RWPE1 (cell line): ENCODE data around the gene TST.
A peak's percentile ranks its signal among the peaks of the same experiment; 100 is the strongest.

Experiments
- CTCF ChIA-PET: fragments of 350-600 bp; sonication (Branson Sonifier 250); formaldehyde crosslinking; extraction: SDS; loops from one replicate; lab custom pipeline; 2021; lab: Yijun Ruan, JAX
- POLR2A ChIA-PET: fragments of 400-600 bp; formaldehyde crosslinking; extraction: SDS; loops from one replicate; lab custom pipeline; 2020; ENCODE audit warnings: antibody characterized with exemption; ENCODE audit not compliant: low non-redundant PET; lab: Yijun Ruan, JAX
- DNase-seq: peaks from one replicate; pipeline ENCODE4 v3.0.0; 2012; ENCODE audit warnings: low spot score
- H3K27ac ChIP-seq: fragments of 450-650 bp; 2 replicates; pipeline ENCODE4 v1.5.1; 2017
- CTCF ChIP-seq: fragments of 450-650 bp; conservative IDR thresholded peaks from 2 replicates; pipeline ENCODE4 v1.5.1; 2017; ENCODE audit warnings: low read depth, mild to moderate bottlenecking

TST gene

GRCh38 chr22:37054056-37054395, 34.8 kb upstream of the TST start:
- TF ChIP-seq CTCF = no peak
- DNase-seq = no peak
- 0 out of 2 replicates have a peak overlapping the region, but pooled peaks have one; percentile 26 for H3K27ac ChIP-seq
- CTCF ChIA-PET = interaction anchor here (0.6 kb wide), 1 partner anchor 327 kb away, joined by 3 read pairs; no protein-coding TSS in a partner anchor
- POLR2A ChIA-PET = interaction anchor here (1.1 kb wide), 1 partner anchor 99 kb away, joined by 4 read pairs; no protein-coding TSS in a partner anchor

- no peak for DNase-seq
- H3K27ac ChIP-seq = peak overlapping the region; percentile 26
- TF ChIP-seq CTCF = no peak
- CTCF ChIA-PET = interaction anchor here (0.6 kb wide), 1 partner anchor 328 kb away, joined by 3 read pairs; no protein-coding TSS in a partner anchor
- POLR2A ChIA-PET = interaction anchor here (1.1 kb wide), 1 partner anchor 99 kb away, joined by 4 read pairs; no protein-coding TSS in a partner anchor
Observed at GRCh38 chr22:37053310-37054055, 34.2 kb upstream of the TST start.

GRCh38 chr22:37052386-37053309, 33.4 kb upstream of the TST start:
- DNase-seq = no peak
- ChIA-PET CTCF (interaction anchor here (1.2 kb wide), 1 partner anchor 20 kb away, joined by 3 read pairs; no protein-coding TSS in a partner anchor), POLR2A (interaction anchor here (1.1 kb wide), 1 partner anchor 100 kb away, joined by 4 read pairs; no protein-coding TSS in a partner anchor)
- no peak for TF ChIP-seq CTCF
- H3K27ac ChIP-seq = peak overlapping the region; percentile 26

GRCh38 chr22:37051391-37052385, 32.4 kb upstream of the TST start, which contains the start of gene KCTD17:
TSS of gene KCTD17 (plus strand) at chr22:37051742. CDS start at chr22:37051761, 19 bp downstream.
- H3K27ac ChIP-seq = peak within 1 kb of the TSS; percentile 47
- 0 out of 2 replicates have a peak, but pooled peaks have one; percentile 15 for TF ChIP-seq CTCF
- ChIA-PET CTCF (interaction anchor here (0.7 to 1.2 kb wide), 2 partner anchors 19 to 74 kb away, joined by 3 to 4 read pairs; no protein-coding TSS in a partner anchor), POLR2A (no interaction called here)
- peak; percentile 63 for DNase-seq

DNA sequence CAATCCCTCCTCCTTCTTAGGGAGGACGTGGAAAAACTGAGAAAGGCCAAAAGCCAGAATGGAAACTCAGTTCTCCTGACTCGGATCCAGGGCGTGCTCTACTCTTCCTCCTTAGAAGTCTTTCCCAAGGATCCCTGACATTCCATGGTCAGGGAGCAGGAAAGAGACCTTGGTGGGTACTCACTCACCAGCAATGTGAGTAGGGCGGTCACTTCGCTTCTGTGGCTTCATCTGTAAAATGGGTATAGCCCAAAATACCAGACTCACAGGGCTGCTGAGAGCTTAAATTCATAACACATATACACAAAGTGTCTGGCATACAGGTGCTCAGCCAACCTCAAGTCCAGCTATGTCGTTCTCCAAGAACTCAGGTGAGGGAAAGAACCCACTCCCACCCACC, 31.7 kb upstream of the TST start:
- H3K27ac ChIP-seq = peak overlapping the region; percentile 47; the same call in 1 of the 2 replicates
- no peak for TF ChIP-seq CTCF
- CTCF ChIA-PET = interaction anchor here (0.7 kb wide), 1 partner anchor 73 kb away, joined by 4 read pairs; no protein-coding TSS in a partner anchor
- DNase-seq = no peak
- POLR2A ChIA-PET = no interaction called here
